Left lobe of liver (tissue), 2 donors: ENCODE data around the gene MSLN. TPM values are rescaled to one million over a fixed set of nuclear protein-coding genes. Genes with fewer than 3 reads are reported as not detected.
"Not testable (repeated sequence)": the region's sequence is repeated elsewhere in the genome, so short reads cannot be mapped to it uniquely, and the experiment has no call there.

Experiments used
- ATAC-seq: fragments of 200-7000 bp; cut with Tn5 transposase; one replicate; pipeline ENCODE4 v1.9.1; 2020; ENCODE audit warnings: mild to moderate bottlenecking, moderate library complexity
- DNase-seq: peaks from one replicate; pipeline ENCODE4 v3.0.0-alpha.2; 2020; ENCODE audit warnings: low spot score
- total RNA-seq: library from RNA; stranded (reverse); gene quantifications from one replicate; pipeline ENCODE4 v1.2.1, GENCODE V29; 2021
- donor health status: DM: no; HTN: no; CAD: no; lungs with moderate emphysema.
- donor health status: DM: no; HTN: yes; CAD: no.

The MSLN gene
- total RNA-seq, 1 donor from 2014 or later = 0.08 TPM

GRCh38 chr16:770411-770810, 9.9 kb downstream of the MSLN start:
- no peak for ATAC-seq
- no peak for DNase-seq

DNA sequence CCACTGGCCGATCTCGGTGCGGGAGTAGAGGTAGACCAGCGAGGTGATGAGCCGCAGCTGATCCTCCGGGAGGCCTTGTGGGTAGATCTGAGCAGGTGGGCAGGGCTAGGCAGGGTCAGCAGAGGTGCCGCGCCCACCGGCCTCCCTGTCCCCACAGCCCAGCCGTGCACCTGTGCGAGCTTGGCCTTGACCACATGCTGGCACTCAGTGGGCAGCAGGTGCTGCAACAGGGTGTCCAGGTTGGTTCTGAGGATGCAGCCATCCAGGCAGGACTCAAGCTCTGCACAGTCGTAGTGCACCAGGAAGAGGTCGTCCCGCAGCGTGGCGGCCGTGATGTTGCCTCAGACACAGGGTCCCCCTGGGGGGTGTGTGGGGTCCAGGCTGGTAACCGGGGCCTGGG, 12.4 kb downstream of the MSLN start:
- DNase-seq (no peak), ATAC-seq (no peak)

DNA sequence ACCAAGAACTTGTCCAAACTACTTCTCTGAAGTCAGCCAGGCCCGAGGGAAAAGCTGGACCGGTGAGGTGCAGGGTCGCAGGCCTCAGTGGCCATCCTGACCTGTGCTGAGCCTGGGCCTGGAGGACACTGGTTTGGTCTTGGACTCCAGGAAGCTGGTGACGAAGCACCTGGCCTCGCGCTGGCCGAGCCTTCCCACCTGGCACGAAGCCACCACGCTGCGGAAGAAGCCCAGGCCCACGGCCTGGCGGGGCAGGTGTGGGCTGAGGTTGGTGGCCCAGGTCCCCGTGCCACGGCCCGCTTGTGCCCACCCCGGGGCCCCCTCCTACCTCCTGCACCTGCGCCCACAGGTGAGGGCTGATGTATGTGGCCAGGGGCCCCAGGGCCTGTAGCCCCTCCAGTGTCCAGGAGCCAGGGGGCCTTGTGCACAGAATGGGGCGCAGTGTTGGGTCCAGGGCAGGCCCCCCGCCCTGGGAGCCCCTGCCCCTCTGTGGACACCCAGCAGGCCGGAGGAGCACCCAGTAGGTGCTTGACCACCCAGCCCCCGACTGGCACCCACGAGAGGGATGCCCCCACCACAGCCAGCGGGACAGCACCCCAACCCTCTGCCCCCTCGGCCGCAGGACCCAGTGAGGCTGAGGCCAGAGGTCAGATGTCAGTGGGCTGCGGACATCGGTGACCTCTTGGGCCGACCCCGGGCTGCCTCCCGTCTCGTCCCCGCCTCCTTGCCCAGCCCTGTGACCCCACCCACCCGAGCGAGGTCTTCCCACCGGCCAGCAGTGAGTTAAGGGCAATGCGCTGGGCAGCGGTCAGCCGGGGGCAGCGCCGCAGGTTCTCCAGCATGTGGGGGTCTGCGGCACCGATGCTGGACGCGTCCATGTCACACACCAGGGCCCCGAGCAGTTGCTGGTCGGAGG, 13.8 kb downstream of the MSLN start:
- DNase-seq (no peak), ATAC-seq (no peak)

GRCh38 chr16:775236-775796, 14.8 kb downstream of the MSLN start:
- ATAC-seq = no peak
- DNase-seq = no peak

GRCh38 chr16:776298-776697, 15.8 kb downstream of the MSLN start:
- ATAC-seq = not testable (repeated sequence)

GRCh38 chr16:776824-777223, 16.3 kb downstream of the MSLN start:
- no peak for ATAC-seq
- DNase-seq = no peak

More at GRCh38 chr16:776298-776697, 15.8 kb downstream of the MSLN start:
- DNase-seq = not testable (repeated sequence)

- DNase-seq = no peak
- no peak for ATAC-seq
These were observed 17.3 kb downstream of the MSLN start for GRCh38 chr16:777826-778225.

- DNase-seq (no peak), ATAC-seq (no peak)
These were observed 17.9 kb downstream of the MSLN start for GRCh38 chr16:778447-778846.

GRCh38 chr16:778909-779527, 18.5 kb downstream of the MSLN start:
- no peak for DNase-seq
- no peak for ATAC-seq

- ATAC-seq (no peak), DNase-seq (no peak)
These were observed 19.0 kb downstream of the MSLN start for GRCh38 chr16:779561-779960.

- ATAC-seq = no peak
- DNase-seq = no peak
These were observed 19.8 kb downstream of the MSLN start for GRCh38 chr16:780296-780695.

- DNase-seq (no peak), ATAC-seq (no peak)
These were observed 20.9 kb downstream of the MSLN start for GRCh38 chr16:781346-782010.

GRCh38 chr16:782258-782657, 21.7 kb downstream of the MSLN start:
- DNase-seq (no peak), ATAC-seq (no peak)

DNA sequence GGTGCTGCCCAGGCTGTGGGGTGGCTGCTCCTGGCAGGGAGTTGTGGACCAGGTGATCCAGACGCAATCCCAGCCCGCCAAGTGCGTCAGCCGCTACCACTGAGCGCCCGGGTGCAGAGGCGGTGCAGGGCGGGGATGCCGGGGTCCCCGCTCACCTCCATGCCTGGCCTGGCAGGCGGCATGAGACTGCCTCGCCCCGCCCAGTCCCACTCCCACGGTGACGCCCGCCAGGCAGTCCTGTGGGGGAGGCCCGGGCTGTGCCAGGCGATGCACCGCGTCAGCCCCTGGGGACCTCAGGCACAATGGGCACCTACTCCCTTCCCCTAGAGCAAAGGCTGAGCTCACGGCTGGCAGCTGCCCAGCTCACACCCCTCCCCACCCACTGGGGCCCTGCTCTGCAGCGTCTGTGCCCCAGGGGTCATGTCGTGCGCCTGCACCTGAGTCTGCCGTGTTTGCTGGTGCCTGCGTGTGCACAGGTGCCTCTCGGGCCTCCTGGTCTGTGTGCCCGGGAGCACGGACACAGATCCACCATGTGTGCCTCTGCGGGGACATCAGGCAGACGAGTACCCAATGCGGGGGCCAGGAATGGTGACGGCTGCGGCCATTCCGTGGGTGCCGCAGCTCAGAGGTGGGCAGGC, 22.4 kb downstream of the MSLN start:
- no peak for DNase-seq
- ATAC-seq = no peak

DNA sequence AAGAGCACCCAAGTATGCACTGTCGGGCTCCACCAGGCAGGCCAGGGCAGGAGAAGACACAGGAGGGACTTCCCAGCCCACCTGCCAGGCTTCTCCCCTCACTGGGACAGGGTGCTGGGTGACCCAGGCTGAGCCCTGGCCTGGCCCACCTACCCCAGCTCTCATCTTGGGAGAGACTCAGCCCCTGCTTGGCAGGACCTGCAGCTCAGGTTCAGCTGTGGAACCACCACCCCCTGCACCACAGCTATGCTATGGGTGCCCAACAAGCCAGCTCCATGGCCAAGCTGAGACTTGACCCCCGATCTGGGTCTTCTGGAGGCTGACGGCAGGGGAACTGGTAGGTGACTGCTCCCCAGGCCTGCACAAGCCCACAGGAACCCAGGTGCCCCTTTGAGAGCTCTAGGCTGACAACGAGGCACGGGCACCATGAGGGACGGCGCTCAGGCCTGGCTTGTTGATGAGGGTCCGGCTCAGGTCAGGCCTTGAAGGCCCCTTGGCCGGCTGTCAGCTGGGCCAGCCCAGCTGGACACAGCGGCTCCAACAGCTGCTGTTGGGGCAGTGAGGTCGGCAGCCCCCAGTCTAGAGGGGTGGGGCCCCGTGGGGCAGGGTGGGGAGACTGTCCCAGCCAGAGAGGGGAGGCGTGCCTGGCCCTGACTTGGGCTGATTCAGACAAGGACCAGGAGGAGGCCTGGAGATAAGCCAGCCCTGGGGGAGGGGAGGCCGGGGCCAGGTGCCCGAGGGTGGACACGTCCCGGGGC, 23.0 kb downstream of the MSLN start:
- DNase-seq (no peak), ATAC-seq (no peak)

DNA sequence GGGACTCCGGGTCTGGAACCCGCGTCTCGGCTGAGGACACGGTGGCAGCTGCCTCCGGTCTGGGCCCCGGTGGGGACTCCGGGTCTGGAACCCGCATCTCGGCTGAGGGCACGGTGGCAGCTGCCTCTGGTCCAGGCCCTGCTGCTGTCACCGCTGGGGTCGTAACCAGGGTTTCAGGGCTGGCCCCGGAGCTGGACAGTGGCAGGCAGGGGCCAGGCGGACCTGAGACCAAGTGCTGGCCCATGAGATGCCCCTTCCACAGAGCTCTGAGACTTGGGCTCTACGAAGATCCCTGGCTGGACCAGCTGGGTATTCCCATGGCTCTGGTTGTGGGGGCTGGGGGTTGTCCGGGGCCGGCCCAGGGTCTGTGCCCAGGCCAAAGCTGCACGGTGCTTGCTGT, 23.9 kb downstream of the MSLN start:
- no peak for ATAC-seq
- DNase-seq = no peak

DNA sequence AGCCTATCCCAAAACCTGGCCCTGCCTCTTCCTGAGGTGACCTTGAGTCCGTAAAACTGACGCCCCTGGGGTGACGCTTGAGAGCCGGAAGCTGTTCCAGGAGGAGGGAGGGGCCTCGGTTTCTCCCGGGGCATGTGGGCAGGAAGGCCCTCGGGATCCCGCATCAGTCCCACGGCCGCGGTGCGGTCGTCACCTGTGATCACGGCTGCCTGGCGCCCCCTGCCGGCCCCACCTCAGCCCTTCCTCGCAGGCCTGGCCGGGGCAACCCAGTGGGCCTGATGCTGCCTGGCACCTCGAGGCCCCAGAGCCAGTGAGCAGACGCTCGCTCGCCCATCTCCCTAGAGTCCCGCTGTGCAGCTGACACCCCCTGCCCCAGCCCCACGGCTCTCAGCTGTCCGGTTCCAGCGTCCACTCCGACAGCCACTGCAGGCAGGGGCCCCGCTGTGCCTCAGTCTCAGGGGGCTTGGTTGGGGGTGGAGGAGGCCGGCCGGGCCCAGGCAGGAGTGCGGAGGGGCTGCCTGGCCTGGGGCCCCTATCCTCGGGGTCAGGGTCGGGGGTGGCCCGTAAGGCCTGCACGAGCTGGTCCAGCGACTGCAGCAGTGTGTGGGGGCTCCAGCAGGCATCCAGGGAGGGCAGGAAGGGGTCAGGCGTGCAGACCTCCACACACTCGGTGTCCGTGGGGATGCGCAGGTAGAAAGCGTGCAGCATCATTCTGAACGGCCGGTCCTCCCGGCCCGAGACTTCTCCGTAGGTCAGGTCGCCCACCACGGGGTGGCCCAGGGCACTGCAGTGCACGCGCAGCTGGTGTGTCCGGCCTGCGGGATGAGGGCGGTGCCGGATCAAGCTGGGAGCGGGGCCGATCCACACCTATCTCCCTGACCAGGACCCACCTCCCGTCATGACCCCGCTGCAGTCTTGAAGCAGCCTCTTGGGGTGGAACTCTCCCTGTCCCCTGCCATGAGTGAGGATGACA, 25.3 kb downstream of the MSLN start:
- ATAC-seq (peak; percentile 57), DNase-seq (peak; percentile 75)

DNA sequence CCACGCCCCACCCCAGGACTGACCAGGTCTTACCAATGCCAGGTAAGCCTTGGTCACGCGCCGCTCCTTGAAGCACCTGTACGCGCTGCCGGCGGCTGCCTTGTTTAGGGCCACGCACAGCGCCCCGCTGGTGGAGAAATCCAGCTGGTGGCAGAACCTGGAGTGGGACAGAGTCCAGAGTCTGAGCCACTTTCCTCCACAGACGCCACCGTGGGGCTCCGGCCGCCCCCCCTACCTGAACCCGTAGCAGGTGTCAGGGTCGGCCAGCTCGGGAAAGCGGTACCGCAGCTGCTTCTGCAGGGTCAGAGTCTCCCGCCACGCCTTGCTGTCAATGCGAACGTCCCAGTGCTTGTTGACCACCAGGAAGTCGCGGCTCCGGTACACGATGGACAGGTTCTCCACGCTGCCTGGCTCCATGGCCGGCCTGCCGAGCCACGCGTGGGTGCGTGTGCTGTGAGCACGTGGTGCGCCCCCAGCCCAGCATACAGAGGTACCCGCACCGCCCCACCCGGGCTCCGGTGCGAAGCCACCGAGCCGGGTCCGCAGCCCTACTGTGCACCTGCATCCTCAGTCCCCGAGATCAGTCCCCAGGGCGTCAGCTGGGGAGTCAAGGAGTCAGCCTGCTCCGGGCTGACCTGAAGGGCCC, 26.9 kb downstream of the MSLN start:
- DNase-seq (no peak), ATAC-seq (no peak)

DNA sequence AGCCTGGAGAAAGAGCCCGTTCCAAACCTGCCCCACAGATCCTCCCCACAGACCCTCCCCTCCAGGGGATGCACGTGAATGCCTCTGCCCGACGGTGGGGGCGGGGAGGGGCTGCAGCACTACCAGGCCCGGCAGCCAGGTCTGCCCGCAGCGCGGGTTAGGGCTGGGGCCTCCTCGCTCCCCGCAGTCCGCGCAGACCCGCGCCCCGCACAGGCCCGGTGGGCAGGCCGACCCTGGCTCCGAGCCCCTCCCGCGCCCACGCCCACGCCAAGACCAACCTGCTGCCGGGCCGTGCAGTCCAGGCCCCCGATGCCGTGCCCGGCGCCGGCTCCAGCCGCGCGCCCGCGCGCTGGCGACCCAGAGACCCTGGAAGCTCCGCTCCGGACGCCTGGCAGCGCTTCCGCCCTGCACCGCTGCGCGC, 27.5 kb downstream of the MSLN start, which contains the start of gene RPUSD1:
Gene RPUSD1, minus strand, starts transcription at position 404 of the 421 bp plus-strand sequence. CDS start 644 bp downstream, outside the sequence.
- ATAC-seq (no peak), DNase-seq (no peak)
